GOT3 (cell line): ENCODE measurements around the gene TNFRSF18.
"Not testable (repeated sequence)": the region's sequence is repeated elsewhere in the genome, so short reads cannot be mapped to it uniquely, and the experiment has no call there.

Experiments
- DNase-seq: peaks from one replicate; lab custom pipeline; 2025; ENCODE audit warnings: mixed read lengths; lab: John Stamatoyannopoulos, UW

Gene TNFRSF18

GRCh38 chr1:1179346-1179982 lies 26.9 kb downstream of the TNFRSF18 start:
- no peak for DNase-seq

- DNase-seq, result no peak
Measured at GRCh38 chr1:1178794-1179331, 27.5 kb downstream of the TNFRSF18 start.

- no peak for DNase-seq
Measured at GRCh38 chr1:1177452-1178206, 28.8 kb downstream of the TNFRSF18 start.

- no peak for DNase-seq
Measured at GRCh38 chr1:1176931-1177330, 29.5 kb downstream of the TNFRSF18 start.

GRCh38 chr1:1176063-1176761 lies 30.2 kb downstream of the TNFRSF18 start:
- not testable (repeated sequence) for DNase-seq

- DNase-seq, result no peak
Measured at GRCh38 chr1:1175221-1176062, 30.9 kb downstream of the TNFRSF18 start.

GRCh38 chr1:1173793-1174415 lies 32.5 kb downstream of the TNFRSF18 start, which contains the start of gene TTLL10:
Gene TTLL10 (plus strand): TSS chr1:1173880. CDS start chr1:1179216, 5,336 bp downstream.
- DNase-seq, result no peak

- DNase-seq, result no peak
Measured at GRCh38 chr1:1173061-1173792, 33.2 kb downstream of the TNFRSF18 start.

GRCh38 chr1:1171546-1172340 lies 34.6 kb downstream of the TNFRSF18 start:
- no peak for DNase-seq

GRCh38 chr1:1171161-1171545 lies 35.2 kb downstream of the TNFRSF18 start:
- DNase-seq, result no peak

- no peak for DNase-seq
Measured at GRCh38 chr1:1170215-1171091, 35.9 kb downstream of the TNFRSF18 start.

GRCh38 chr1:1169429-1170214 lies 36.8 kb downstream of the TNFRSF18 start:
- no peak for DNase-seq

GRCh38 chr1:1168451-1169411 lies 37.7 kb downstream of the TNFRSF18 start:
- no peak for DNase-seq

GRCh38 chr1:1167841-1168450 lies 38.4 kb downstream of the TNFRSF18 start:
- DNase-seq, result no peak

GRCh38 chr1:1167398-1167821 lies 39.0 kb downstream of the TNFRSF18 start:
- no peak for DNase-seq
